ENCODE measurements around the gene UACA. TPM values are rescaled to one million over a fixed set of nuclear protein-coding genes. Genes with fewer than 3 reads are reported as not detected.

Gene UACA
- total and polyA plus RNA-seq, 9 donors: 28.6 to 62.0 (median 51.8) TPM

- intact Hi-C loops (cut with DNase I): loop anchor here in 1 of 4 donors (10.0 kb wide), 1 partner anchor 51 kb away; no protein-coding TSS in a partner anchor
- Histone ChIP-seq H3K4me3 (peak overlapping the region; percentile 73), H3K4me1 (ENCODE audit: insufficient read depth) (no peaks in the 10 kb centered on the region), H3K36me3 (no peaks in the 10 kb centered on the region), H3K27ac (peak overlapping the region in 1 of 2 donors; percentile 90), H3K9me3 (no peaks in the 10 kb centered on the region), H3K27me3 (no peaks in the 10 kb centered on the region)
- TF ChIP-seq CTCF (IDR thresholded peaks at IDR 0.05): no peak
- no peak for TF ChIP-seq POLR2A (IDR thresholded peaks at IDR 0.05)
- no peak for TF ChIP-seq EP300 (IDR thresholded peaks at IDR 0.05)
- no peak for DNase-seq
- 5 to 11% (median 7%) methylated on average over 17 of the region's 17 CpGs for WGBS, 3 donors
These were observed 782 bp upstream of the UACA start for GRCh38 chr15:70763950-70764730.

GRCh38 chr15:70762469-70763119 lies 764 bp downstream of the UACA start:
- WGBS, 3 donors: 1 to 2% (median 1%) methylated on average over 45 of the region's 45 CpGs
- H3K9me3 ChIP-seq: no peaks in the 10 kb centered on the region
- no peaks in the 10 kb centered on the region for H3K36me3 ChIP-seq
- H3K4me1 ChIP-seq (ENCODE audit: insufficient read depth): peaks cover 4% of the 10 kb centered on the region
- intact Hi-C loops (cut with DNase I): loop anchor here in 1 of 4 donors (10.0 kb wide), 1 partner anchor 52 kb away; no protein-coding TSS in a partner anchor
- TF ChIP-seq CTCF (IDR thresholded peaks at IDR 0.05) (no peak), POLR2A (IDR thresholded peaks at IDR 0.05) (no peak), EP300 (IDR thresholded peaks at IDR 0.05) (no peak)
- peak overlapping the region; percentile 73 for H3K4me3 ChIP-seq
- DNase-seq: peak in 4 of 5 donors; percentile 35 to 65 (median 54)
- peak overlapping the region; percentile 90 for H3K27ac ChIP-seq
- no peaks in the 10 kb centered on the region for H3K27me3 ChIP-seq

GRCh38 chr15:70761931-70762468 lies 1.4 kb downstream of the UACA start:
- Histone ChIP-seq H3K36me3 (no peaks in the 10 kb centered on the region), H3K27me3 (no peaks in the 10 kb centered on the region), H3K4me1 (ENCODE audit: insufficient read depth) (peaks cover 4% of the 10 kb centered on the region), H3K9me3 (no peaks in the 10 kb centered on the region), H3K27ac (no peak overlapping the region), H3K4me3 (peak overlapping the region; percentile 73)
- WGBS, 3 donors: 18 to 26% (median 25%) methylated on average over 7 of the region's 7 CpGs
- DNase-seq: no peak
- TF ChIP-seq EP300 (IDR thresholded peaks at IDR 0.05) (no peak), CTCF (IDR thresholded peaks at IDR 0.05) (no peak), POLR2A (IDR thresholded peaks at IDR 0.05) (no peak)
- intact Hi-C loops (cut with DNase I): loop anchor here in 1 of 4 donors (10.0 kb wide), 1 partner anchor 53 kb away; no protein-coding TSS in a partner anchor

GRCh38 chr15:70761046-70761445 lies 2.3 kb downstream of the UACA start:
- no peak for DNase-seq
- Histone ChIP-seq H3K9me3 (no peaks in the 10 kb centered on the region), H3K27me3 (no peaks in the 10 kb centered on the region), H3K4me1 (ENCODE audit: insufficient read depth) (peaks cover 4% of the 10 kb centered on the region), H3K27ac (no peak overlapping the region), H3K36me3 (no peaks in the 10 kb centered on the region), H3K4me3 (no peak overlapping the region)
- intact Hi-C loops (cut with DNase I): loop anchor here in 1 of 4 donors (10.0 kb wide), 1 partner anchor 54 kb away; no protein-coding TSS in a partner anchor
- TF ChIP-seq EP300 (IDR thresholded peaks at IDR 0.05) (no peak), POLR2A (IDR thresholded peaks at IDR 0.05) (no peak), CTCF (IDR thresholded peaks at IDR 0.05) (no peak)
- WGBS, 3 donors: 21 to 36% (median 28%) methylated on average over 2 of the region's 2 CpGs

Data from ovary (tissue), 9 donors.